Stimulated activated effector memory CD8-positive, alpha-beta T cell treated with anti-CD3 and anti-CD28 coated beads, Interleukin-12 subunit alpha, Interleukin-12 subunit beta, amount 100 ng/mL, for 72 hours (primary cell): ENCODE data around the gene PRUNE2.

ENCODE experiments used
- ATAC-seq: fragments of 150-1000 bp; cut with Tn5 transposase; 2 replicates; pipeline ENCODE4 v1.10.0; 2021
- DNase-seq, 2 donors: peaks; one replicate each; pipeline ENCODE4 v3.0.0; 2021 to 2022; ENCODE audit warnings: low spot score in 2 of 2
- H3K27ac Mint-ChIP-seq: one replicate; pipeline ENCODE4 v1.8.0; 2022; ENCODE audit warnings: mild to moderate bottlenecking, mixed read lengths
- H3K36me3 Mint-ChIP-seq: one replicate; pipeline ENCODE4 v1.8.0; 2022; ENCODE audit warnings: mild to moderate bottlenecking, mixed read lengths
- H3K4me1 Mint-ChIP-seq: one replicate; pipeline ENCODE4 v1.8.0; 2022; ENCODE audit warnings: mixed read lengths
- H3K4me3 Mint-ChIP-seq: one replicate; pipeline ENCODE4 v1.8.0; 2022; ENCODE audit warnings: mild to moderate bottlenecking, mixed read lengths
- H3K9me3 Mint-ChIP-seq: one replicate; pipeline ENCODE4 v1.8.0; 2022; ENCODE audit warnings: mixed read lengths

PRUNE2 gene

DNA sequence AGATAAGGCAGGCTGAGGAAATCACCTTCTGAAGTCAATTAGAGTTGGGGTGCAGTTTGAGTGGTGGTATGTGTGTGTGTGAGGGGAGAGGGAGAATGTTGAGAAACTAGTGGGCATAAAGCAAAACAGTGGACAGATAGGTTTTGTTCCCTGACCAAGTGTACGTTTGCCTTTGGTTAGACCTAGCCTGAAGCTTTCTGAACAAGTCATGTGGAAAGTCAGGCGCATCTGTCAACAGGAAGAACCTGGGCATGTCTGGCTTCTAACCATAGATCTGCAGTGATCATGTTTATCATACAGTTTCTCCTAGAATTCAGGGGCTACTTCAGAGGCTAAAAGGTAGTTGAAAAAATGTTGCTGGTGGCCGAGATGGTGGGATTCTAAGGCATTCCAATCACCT is 284.9 kb downstream of the PRUNE2 start:
- H3K9me3 Mint-ChIP-seq: no peaks in the 10 kb centered on the region
- H3K27ac Mint-ChIP-seq: no peak overlapping the region
- H3K4me1 Mint-ChIP-seq: no peaks in the 10 kb centered on the region
- DNase-seq (no peak), ATAC-seq (no peak)
- no peaks in the 10 kb centered on the region for H3K36me3 Mint-ChIP-seq
- no peak overlapping the region for H3K4me3 Mint-ChIP-seq

DNA sequence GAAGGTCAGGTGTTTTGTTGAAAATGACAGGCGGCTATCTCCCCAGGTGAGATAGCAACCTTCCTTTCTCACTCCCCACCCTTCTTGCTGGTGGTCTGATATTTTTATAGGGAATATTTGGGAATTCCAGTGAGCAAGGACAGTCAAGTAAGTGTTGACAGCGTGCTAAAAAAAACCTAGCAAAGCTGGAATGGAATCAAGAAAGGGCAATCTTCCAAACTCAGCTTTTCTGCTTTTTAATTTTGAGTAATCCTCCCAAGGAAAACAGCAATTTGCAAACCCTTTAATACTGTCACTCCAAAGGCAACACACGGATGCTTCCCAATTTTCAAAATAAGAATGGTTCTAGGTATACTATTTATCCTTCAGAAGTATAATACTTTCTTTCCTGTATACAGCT is 285.3 kb downstream of the PRUNE2 start:
- no peaks in the 10 kb centered on the region for H3K4me1 Mint-ChIP-seq
- no peak overlapping the region for H3K27ac Mint-ChIP-seq
- H3K4me3 Mint-ChIP-seq: no peak overlapping the region
- no peaks in the 10 kb centered on the region for H3K9me3 Mint-ChIP-seq
- DNase-seq (no peak), ATAC-seq (no peak)
- H3K36me3 Mint-ChIP-seq: no peaks in the 10 kb centered on the region

DNA sequence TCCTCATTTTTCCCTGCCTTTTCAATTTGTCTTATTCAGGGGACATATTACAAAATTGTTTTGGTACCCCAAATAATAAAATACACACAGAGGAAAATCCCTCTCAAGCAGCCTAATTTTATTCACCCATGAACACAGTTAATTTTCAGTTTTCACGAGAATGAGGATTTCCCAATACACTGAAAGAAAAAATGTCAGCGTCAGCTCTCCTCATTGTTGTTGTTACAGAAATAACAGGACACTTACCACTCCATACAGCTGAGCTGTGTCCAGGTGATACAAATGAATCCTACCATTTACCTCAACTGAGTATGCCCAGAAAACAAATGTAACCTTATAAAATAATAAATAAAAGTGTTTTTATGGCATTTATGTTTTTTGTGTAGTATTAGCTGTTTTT is 286.3 kb downstream of the PRUNE2 start:
- Mint-ChIP-seq H3K4me1 (peaks cover 8% of the 10 kb centered on the region), H3K9me3 (no peaks in the 10 kb centered on the region), H3K36me3 (no peaks in the 10 kb centered on the region), H3K4me3 (no peak overlapping the region), H3K27ac (no peak overlapping the region)
- ATAC-seq (no peak), DNase-seq (no peak)

DNA sequence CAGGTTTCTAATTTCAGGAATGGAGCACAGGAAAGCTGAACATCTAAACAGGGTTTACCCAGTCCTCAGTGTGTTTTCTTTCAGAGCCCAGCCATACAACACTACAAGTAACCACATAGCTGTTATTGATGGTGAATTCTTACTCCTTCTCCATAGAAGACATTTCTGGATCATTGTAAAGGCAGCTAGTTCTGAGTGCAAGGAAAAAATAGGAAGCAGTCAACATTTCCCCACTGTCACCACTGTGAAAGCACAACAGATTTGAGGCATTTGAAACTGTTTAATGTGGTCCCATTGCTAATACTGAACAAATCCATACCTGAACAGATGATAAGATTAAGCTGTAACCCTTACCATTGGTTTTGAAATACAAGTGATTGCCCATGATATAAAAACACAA is 286.7 kb downstream of the PRUNE2 start:
- H3K4me3 Mint-ChIP-seq: no peak overlapping the region
- H3K4me1 Mint-ChIP-seq: peaks cover 8% of the 10 kb centered on the region
- no peaks in the 10 kb centered on the region for H3K9me3 Mint-ChIP-seq
- no peak overlapping the region for H3K27ac Mint-ChIP-seq
- no peaks in the 10 kb centered on the region for H3K36me3 Mint-ChIP-seq
- ATAC-seq: no peak
- no peak for DNase-seq

DNA sequence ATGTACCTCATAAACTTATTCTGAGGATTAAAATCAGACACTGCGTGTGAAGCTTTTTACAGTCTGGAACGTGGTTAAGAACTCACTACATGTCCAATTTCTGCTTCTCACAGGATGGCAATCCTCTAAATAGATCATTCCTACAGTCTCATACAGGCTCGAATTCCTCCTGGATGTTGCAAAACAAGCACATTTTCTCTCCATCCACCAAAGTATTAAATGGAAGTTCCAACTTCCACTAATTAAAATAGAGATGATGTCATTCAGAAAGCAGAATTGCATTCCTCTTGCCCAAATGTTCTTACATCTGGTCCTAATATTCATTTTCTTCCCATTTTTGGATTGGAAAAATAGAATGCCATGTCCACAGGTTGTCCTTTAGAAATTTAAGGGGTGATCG is 287.2 kb downstream of the PRUNE2 start:
- no peak for DNase-seq
- no peaks in the 10 kb centered on the region for H3K36me3 Mint-ChIP-seq
- H3K9me3 Mint-ChIP-seq: no peaks in the 10 kb centered on the region
- peaks cover 8% of the 10 kb centered on the region for H3K4me1 Mint-ChIP-seq
- H3K27ac Mint-ChIP-seq: no peak overlapping the region
- ATAC-seq: no peak
- H3K4me3 Mint-ChIP-seq: no peak overlapping the region

DNA sequence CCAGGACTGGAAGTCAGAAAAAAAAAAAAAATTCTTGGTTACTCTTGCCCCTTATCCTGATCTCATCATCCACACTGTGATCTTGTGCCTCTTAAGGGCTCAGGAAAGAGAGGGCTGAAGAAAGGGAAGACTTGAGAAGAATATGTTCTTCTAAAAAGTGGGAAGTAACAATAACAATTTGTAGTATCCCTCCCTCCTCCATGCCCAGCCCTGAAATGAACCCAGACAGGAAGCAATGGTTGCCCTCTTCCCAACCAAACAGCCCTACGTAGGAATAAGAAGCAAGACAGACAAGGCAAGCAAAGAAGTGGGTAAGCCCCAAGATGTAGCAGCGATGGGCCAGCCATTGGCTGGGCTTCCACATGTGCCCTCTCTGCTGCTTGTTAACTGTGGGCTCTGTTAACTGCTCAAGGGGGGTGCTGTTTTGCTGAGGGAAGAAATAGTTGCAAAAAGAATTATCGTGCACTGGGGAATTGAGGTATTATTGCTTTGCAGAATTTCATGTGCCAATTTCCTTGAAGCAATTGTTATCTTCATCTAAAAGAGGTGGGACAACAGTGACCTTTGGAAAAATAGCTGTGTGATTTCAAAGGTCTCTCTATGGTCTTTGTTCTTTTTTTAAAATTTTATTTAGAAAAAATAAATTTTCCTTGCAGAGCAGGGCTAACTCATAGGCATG is 288.3 kb downstream of the PRUNE2 start:
- H3K27ac Mint-ChIP-seq: no peak overlapping the region
- no peaks in the 10 kb centered on the region for H3K9me3 Mint-ChIP-seq
- ATAC-seq: no peak
- no peak for DNase-seq
- H3K4me1 Mint-ChIP-seq: peaks cover 8% of the 10 kb centered on the region
- no peaks in the 10 kb centered on the region for H3K36me3 Mint-ChIP-seq
- no peak overlapping the region for H3K4me3 Mint-ChIP-seq

DNA sequence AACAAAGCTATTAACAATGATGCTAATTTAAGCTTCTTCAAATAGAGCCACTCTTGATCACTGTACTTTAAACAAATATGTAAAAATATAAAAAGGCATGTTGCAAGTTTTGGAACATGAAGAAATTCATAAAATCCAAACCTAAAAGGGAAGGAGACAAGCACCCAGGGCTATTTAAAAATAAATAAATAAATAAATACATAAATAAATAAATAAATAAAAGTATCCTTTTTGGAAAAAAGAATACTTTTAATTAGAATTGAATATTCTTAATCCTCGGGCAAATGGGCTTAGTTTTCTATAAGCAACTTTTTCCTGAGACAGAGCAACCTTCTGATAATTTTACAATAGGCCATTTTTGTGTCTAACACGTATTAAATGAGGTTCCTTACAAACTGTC is 289.1 kb downstream of the PRUNE2 start:
- DNase-seq (no peak), ATAC-seq (no peak)
- no peak overlapping the region for H3K27ac Mint-ChIP-seq
- H3K4me3 Mint-ChIP-seq: no peak overlapping the region
- no peaks in the 10 kb centered on the region for H3K9me3 Mint-ChIP-seq
- no peaks in the 10 kb centered on the region for H3K36me3 Mint-ChIP-seq
- H3K4me1 Mint-ChIP-seq: peaks cover 8% of the 10 kb centered on the region

DNA sequence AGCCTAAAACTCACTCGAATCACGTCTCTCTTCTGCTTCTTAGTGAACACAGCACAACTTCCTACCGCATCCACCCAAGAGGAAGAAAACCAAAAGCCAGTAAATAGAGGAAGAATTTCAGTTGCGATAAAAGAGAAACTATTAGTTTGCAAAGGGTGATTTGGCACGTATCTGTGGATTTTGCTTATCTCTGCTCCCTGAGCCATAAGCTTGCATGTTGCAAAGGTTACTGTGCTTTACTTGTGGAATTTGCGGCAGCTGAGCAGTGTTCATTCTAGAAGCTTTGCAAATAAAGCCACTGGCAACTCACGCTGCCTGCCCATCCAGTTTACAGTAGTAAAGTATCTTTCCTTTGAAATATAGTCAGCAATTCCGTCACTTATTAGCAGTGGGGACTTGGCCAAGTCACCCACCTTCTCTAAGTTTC is 290.7 kb downstream of the PRUNE2 start:
- no peak overlapping the region for H3K27ac Mint-ChIP-seq
- ATAC-seq (no peak), DNase-seq (no peak)
- H3K9me3 Mint-ChIP-seq: no peaks in the 10 kb centered on the region
- H3K4me3 Mint-ChIP-seq: no peak overlapping the region
- peaks cover 8% of the 10 kb centered on the region for H3K4me1 Mint-ChIP-seq
- no peaks in the 10 kb centered on the region for H3K36me3 Mint-ChIP-seq

DNA sequence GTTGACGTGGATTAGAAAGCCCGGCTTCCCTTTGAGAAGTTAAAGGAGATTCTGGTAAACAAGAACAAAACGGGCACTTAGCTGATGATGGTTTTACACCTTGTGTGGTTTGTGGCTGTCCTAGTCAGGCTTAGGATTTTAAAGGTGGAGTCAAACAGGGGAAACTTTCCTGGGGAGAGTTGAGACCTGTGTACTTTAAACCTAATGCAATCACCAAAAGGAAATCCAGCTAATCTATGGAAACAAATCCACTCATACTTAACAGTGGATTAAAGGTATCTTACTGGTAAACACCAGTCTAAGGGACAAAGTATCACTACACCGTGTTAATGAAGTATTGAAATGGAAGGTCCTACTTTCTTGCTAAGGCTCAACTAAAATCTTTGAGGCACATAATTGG is 291.9 kb downstream of the PRUNE2 start:
- H3K4me3 Mint-ChIP-seq: no peak overlapping the region
- no peak overlapping the region for H3K27ac Mint-ChIP-seq
- no peaks in the 10 kb centered on the region for H3K36me3 Mint-ChIP-seq
- DNase-seq (no peak), ATAC-seq (no peak)
- peaks cover 8% of the 10 kb centered on the region for H3K4me1 Mint-ChIP-seq
- no peaks in the 10 kb centered on the region for H3K9me3 Mint-ChIP-seq

DNA sequence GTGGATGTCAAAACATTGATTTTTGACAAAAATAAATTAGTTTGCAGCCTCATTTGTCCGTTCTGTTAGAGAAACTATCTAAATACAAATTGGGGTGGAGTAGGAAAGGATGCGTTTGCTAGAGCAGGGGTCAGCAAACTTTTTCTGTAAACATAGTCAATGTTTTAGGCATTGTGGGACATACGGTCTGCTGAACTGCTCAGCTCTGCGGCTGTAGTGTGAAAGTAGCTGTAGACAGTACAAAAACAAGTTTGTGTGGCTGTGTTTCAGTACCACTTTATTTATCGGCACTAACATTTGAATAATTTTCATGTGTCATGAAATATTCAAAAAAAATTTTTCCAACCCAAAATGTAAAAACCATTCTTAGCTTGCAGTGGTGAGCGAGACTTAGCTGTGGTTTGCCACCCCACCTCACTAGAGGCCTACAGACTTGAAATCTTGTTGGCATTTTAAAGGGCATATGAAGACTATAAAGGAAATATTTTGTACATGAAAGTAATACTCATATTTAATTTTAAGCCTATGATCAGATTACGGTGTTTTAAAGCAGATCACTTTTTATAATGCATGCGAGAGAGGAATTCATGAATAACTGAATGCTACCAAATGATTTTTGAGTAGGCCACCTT is 292.6 kb downstream of the PRUNE2 start:
- ATAC-seq (peak; percentile 32), DNase-seq (no peak)
- Mint-ChIP-seq H3K9me3 (no peaks in the 10 kb centered on the region), H3K4me1 (peaks cover 8% of the 10 kb centered on the region), H3K27ac (no peak overlapping the region), H3K36me3 (no peaks in the 10 kb centered on the region), H3K4me3 (no peak overlapping the region)

DNA sequence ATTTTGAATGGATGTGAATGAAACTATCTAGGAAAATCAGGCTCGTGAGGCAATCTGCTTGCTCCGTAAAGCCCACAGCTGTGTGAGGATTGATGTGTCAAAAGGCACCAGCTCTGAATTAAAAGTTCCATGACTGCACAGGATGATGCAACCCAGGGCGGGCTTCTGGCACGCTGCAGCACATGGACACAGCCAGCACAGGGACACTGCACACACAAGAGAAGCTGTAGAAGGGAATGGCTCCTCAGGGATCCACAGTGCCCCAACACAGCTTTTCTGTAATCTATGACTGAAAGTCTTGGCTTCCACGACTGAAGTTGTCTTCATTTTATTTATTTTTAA is 295.9 kb downstream of the PRUNE2 start:
- Mint-ChIP-seq H3K27ac (no peak overlapping the region), H3K9me3 (no peaks in the 10 kb centered on the region), H3K4me3 (no peak overlapping the region), H3K4me1 (peaks cover 2% of the 10 kb centered on the region), H3K36me3 (no peaks in the 10 kb centered on the region)
- DNase-seq (no peak), ATAC-seq (no peak)

DNA sequence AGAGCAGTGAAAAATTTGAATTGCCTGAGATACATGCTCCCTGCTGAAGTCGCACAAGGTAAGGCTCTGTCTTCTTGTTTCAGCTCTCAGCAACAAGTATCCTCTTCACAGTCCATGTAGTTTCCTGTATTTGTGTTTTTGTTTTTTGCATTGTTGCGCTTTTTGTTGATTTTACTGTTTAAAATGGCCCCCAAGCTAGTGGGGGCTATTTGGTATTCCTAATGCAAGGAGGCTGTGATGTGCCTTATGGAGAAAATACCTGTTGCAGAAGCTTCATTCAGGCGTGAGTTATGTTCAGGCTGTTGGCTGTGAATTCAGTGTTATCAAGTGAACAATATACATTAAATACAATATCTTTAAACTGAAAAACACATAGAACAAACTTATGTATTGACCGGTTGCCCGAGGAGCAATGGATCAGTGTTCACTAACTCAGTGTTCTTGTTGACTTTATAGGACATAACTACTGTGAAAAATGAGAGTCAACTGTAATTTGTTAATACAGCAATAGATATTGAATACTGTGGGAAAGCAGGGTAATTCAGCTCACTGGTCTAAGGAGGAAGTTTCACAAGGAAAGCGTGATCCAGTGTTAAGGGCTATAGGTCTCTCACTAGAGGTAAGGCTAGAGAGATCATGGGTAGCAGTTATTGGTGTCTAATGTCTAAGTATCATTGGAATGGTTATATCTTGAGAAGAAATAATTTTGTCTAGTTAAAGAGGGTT is 296.5 kb downstream of the PRUNE2 start:
- H3K4me3 Mint-ChIP-seq: no peak overlapping the region
- DNase-seq (no peak), ATAC-seq (no peak)
- H3K4me1 Mint-ChIP-seq: no peaks in the 10 kb centered on the region
- no peak overlapping the region for H3K27ac Mint-ChIP-seq
- no peaks in the 10 kb centered on the region for H3K9me3 Mint-ChIP-seq
- H3K36me3 Mint-ChIP-seq: no peaks in the 10 kb centered on the region

DNA sequence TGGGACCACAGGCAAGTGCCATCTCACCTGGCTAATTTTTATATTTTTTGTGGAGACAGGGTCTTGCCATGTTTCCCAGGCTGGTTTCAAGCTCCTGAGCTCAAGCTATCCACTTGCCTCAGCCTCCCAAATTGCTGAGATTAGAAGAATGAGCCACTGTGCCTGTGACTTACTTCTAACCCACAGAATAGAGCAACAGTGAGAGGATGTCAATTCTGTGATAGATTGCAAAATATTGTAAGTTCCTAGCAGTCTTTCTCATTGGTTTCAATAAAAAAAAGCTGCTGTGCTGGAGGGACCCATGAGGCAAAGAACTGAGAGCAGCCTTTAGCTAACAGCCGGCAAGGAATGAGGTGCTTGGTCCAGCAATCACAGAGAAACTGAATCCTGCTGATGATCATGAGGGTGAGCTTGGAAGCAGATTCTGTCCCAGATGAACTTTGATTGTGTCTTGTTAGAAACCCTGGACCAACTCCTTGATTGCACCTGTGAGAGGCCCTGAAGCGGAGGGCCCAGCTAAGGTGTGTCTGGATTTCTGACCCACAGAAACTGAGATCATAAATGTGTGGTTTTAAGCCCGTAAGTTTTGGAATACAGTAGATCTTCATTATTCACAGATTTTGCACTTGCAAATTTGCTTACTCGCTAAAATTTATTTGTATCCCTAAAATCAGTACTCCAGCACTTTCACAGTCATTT is 297.2 kb downstream of the PRUNE2 start:
- Mint-ChIP-seq H3K36me3 (no peaks in the 10 kb centered on the region), H3K4me3 (no peak overlapping the region), H3K9me3 (no peaks in the 10 kb centered on the region), H3K4me1 (peaks cover 4% of the 10 kb centered on the region), H3K27ac (no peak overlapping the region)
- DNase-seq: no peak
- ATAC-seq: no peak

DNA sequence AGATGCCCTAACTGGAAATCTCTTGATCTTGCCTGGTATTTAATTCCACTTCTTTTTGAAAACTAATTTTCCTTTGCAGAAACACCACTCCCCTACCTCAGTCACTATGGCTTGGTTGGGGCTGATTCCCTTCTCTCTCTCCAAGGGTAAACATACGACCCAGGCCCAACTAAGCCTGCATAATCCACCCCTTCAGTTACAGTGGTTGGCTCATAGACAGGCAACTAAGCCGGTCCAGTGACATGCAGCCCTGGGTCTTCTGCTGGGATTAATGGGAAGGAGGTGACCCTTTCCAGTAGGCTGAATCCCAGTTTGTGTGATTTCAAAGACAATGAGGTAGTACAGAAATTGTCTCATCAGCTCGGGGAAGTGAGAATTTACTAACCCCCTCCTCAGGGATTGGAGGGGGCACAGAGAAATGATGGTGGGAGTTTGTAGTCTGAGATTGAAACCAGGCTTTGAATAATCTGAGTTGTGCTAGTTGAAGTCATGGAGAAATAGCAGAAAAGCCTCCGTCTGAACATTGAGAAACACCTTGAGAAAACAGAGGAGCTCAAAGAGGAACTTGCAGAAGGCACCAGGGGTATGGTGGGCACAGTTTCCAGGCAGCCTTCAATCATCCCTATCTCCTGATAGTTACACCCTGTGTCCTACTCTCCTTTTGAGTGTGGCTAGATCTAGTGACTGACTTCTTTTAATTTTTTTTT is 298.0 kb downstream of the PRUNE2 start:
- no peak overlapping the region for H3K4me3 Mint-ChIP-seq
- no peak for DNase-seq

DNA sequence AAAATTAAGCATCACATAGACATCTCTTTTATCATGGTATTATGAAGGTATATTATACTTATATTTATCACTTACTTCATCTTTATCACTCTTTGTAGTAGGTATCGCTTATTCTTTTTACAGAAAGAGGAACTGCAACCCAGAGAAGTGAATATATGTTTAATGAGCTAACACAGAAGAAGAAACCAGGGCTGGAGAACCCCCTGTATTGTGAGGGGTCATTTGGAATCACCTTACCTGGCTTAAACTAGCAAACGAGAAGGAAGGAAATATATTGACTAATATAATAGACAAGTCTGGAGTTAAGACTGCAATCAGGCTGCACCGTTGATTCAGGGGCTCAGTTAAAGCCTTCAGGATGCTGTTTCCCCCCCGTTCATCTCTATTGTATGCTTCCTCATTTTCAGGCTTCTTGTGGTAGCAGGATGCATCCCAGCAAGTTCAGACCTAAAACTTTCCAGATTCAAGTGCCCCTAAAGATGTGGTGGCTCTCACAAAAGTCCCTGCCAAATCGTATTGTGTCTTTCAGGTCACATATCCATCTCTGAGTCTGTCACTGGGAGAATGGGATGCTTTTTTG is 300.5 kb downstream of the PRUNE2 start:
- no peak overlapping the region for H3K4me3 Mint-ChIP-seq
- no peaks in the 10 kb centered on the region for H3K36me3 Mint-ChIP-seq
- peaks cover 8% of the 10 kb centered on the region for H3K4me1 Mint-ChIP-seq
- ATAC-seq: no peak
- H3K27ac Mint-ChIP-seq: no peak overlapping the region
- no peaks in the 10 kb centered on the region for H3K9me3 Mint-ChIP-seq
- DNase-seq: no peak

More for the DNA sequence above, 298.0 kb downstream of the PRUNE2 start:
- no peaks in the 10 kb centered on the region for H3K36me3 Mint-ChIP-seq
- H3K27ac Mint-ChIP-seq: no peak overlapping the region
- H3K4me1 Mint-ChIP-seq: peaks cover 8% of the 10 kb centered on the region
- ATAC-seq: no peak
- H3K9me3 Mint-ChIP-seq: no peaks in the 10 kb centered on the region
